GM23338 (cell line): ENCODE results near the gene TYW5.

Source experiments
- CTCF ChIP-seq, 2 experiments: fragments of 200-600 bp in 1 of 2; sonication (generic) in 1 of 2; conservative IDR thresholded peaks; 2 replicates each; pipeline versions ENCODE4 v1.5.1 to v1.6.1; 2016 to 2017; ENCODE audit warnings: antibody characterized with exemption in 2 of 2, low read depth in 2 of 2, mild to moderate bottlenecking in 2 of 2, moderate library complexity in 1 of 2
- STAT1 ChIP-seq: IDR thresholded peaks from one replicate; pipeline ENCODE4 v1.6.1; 2016; ENCODE audit warnings: antibody characterized with exemption; ENCODE audit not compliant: unreplicated experiment

GRCh38 chr2:199928626-199929025, 26.7 kb downstream of the TYW5 start:
- no peak for TF ChIP-seq CTCF (conservative IDR thresholded peaks at IDR 0.05; ENCODE audit: low read depth in 2 of 2)
- no peak for TF ChIP-seq STAT1
